SKM-1 treated with dmso at 0.1 percent for 144 hours (cell line): ENCODE measurements around the gene SLMAP.
A peak's percentile ranks its signal among the peaks of the same experiment; 100 is the strongest.

Experiments
- DNase-seq: peaks from one replicate; lab custom pipeline; 2025; ENCODE audit not compliant: unreplicated experiment; lab: John Stamatoyannopoulos, UW

SLMAP gene

DNA sequence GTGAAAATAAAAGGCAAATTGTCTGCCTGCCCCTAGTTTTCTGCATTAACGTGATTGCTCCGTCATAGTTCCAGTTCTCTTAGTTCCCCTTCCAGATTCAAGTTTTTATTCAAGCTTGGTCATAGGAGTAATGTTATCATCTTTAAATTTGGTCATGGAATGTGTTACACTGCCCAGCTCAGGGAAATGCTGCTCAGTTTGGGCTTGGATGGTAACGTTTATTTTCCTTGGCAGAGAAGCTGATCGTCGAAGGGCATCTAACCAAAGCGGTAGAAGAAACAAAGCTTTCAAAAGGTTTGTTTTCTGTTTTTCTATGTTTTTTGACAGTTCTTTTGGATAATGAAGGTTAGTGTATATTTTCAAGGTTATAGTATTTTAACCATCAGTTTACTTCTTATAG is 133.7 kb downstream of the SLMAP start:
- no peak for DNase-seq

GRCh38 chr3:57890874-57891273 is 134.8 kb downstream of the SLMAP start:
- DNase-seq = no peak

GRCh38 chr3:57892423-57892822 is 136.3 kb downstream of the SLMAP start:
- no peak for DNase-seq

- no peak for DNase-seq
Observed at GRCh38 chr3:57893156-57893555, 137.0 kb downstream of the SLMAP start.

- DNase-seq = no peak
Observed at GRCh38 chr3:57893668-57894067, 137.6 kb downstream of the SLMAP start.

- no peak for DNase-seq
Observed at GRCh38 chr3:57896031-57896430, 139.9 kb downstream of the SLMAP start.

GRCh38 chr3:57896691-57897090 is 140.6 kb downstream of the SLMAP start:
- DNase-seq = no peak

DNA sequence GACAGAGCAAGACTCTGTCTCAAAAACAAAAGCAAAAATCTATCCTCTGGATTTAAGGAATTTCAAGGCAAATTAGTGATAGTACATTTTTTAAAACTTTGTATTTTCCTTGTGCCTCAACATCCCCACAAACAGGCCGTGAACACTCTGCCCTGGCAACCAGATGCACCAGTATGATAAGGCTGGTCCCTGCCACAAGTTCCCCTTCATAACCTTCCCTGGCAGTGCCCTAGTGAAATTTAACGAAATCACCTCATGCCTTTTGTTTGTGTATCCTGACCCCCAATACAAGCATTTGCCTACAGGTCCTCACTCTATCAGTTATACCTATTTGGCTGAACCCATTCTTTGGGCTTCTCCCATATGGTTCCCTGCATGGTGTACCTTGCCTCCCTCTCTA is 144.7 kb downstream of the SLMAP start:
- DNase-seq = no peak

DNA sequence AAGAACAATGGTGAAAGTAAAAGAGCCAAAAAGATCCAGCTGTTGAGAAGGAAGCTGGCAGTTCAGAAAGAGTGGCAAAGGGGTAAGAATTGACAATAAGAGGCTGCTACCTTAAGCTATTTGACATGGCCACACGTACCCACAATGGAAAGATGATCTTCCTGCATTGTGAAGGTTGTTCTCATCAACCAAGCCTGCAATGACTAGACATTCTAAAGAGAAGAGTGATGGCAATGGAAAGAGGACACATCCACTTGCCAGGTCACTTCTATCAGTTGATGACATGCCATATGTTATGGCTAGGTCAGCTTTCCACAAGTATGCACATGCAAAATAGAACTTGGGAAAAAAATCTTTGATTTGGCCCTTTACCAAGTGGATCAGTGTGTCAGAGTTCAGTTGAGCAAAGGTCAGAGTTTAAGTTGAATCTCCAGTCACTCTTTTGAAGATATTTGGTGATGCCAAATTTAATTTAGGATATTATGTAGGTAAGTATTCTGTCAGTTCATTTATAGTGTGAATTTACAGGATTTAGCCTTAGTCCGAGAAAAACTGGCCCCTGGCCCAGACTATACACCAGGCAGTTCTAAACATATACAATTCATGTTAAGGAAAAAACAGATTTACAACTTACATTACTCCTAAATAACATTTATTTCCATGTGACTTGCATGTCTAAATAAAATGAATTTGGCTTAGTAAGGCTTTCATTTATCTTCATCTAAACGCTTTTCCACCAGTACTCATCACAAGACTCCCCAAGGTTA is 147.2 kb downstream of the SLMAP start:
- DNase-seq = no peak

DNA sequence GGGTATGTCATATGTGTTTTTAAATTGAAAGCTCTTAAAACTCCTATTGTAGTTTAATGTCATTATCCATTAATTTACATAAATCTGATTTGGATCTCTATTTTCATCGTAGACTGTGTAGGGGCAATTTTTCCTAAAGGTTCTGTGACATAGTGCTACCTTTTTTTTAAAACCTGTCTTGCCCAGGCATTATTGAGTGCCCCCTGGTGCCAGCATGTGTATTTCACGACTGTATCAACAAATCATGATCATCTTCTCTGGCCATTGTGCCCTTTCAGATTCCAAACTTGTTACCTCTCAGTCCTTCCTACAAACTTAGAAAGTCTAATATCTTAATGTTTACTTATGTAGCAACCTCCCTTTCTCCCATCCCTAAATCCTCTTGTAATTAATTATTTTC is 154.9 kb downstream of the SLMAP start:
- DNase-seq = peak; percentile 5

DNA sequence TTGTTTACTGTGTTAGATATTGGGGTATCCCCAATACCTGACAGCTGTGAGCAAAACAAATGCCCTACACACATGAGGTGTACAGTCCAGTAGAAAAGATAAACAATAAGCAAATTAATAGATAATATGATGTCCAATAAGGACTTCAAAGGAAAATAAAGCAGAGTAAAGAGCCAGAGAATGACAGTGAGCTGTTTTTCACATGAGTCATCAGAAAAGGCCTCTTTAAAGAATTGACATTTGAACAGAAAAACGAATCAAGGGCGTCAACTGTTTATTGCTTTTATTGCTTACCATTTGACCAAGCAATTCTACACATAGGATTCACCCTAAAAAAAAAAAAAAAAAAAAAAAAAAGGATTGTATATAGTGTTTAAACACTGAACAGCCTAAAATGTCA is 155.5 kb downstream of the SLMAP start:
- DNase-seq = no peak

DNA sequence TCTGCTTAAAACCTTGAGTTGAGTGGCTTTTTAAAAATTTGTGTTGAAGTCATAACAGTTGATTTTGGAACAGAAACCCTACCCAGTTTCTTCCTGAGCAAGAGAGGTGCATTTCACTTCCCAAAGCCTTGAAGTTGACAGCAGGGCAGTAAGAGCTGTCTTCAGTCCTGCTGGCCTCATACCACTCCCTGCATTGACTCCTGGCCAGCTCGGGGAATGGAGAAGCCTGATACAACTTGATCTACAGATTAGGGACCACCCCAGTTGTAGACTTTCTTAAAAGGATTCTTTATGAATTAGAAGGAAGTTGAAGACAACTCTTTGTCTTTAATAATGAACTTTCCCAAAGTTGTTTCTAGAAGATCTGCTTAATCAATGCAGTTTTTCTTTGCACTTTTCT is 161.5 kb downstream of the SLMAP start:
- no peak for DNase-seq

DNA sequence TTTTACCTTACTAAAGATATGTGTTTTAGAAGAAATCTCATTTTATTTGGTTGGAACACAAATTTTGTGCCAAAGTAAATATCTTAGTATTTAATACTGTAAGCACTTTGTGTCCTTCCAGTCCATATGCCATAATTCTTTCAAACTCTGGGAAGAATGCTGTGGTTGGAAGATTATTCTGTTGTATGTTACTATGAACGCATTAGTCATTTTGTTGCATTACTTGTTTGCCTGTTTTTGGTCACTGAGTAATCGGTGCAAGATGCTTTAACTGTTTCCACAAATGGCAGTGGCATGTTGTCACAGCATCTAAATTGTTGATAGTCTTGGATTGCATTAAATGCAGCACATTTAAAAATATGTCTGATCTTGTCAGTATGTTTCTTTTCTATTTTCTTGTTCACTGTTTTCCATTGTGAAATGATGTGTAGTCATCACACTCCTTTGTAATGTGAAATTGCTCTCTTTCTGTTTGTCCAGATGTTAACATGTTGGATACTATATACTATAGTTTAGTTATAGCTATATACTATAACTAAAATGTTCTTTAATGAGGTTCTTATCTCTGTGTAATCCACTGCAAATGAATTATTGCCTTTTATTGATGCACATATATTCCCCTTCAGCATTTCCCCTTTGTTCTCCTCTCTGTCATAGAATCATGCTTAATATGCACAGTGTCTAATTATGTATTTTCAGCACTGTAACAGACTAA is 162.2 kb downstream of the SLMAP start:
- no peak for DNase-seq

DNA sequence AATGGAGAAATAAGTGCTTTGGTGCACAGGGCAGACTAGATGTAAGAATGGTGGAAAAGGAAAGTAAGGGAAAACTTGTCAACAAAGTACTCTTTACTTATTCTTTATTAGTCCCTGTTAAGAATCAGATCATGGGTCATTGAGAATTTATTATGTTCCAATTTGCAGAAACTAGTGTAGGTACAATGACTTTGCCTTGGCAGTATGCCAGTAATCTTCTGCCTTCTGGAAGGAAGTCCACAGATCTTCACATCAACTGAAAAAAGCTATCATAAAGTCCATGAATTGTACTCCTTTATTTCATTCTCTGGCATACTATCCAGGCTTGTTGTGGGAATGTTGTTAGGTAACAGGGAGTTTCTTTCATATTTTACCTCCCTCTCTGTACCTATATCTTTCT is 163.9 kb downstream of the SLMAP start:
- DNase-seq = no peak

GRCh38 chr3:57923101-57923500 is 167.0 kb downstream of the SLMAP start:
- no peak for DNase-seq

DNA sequence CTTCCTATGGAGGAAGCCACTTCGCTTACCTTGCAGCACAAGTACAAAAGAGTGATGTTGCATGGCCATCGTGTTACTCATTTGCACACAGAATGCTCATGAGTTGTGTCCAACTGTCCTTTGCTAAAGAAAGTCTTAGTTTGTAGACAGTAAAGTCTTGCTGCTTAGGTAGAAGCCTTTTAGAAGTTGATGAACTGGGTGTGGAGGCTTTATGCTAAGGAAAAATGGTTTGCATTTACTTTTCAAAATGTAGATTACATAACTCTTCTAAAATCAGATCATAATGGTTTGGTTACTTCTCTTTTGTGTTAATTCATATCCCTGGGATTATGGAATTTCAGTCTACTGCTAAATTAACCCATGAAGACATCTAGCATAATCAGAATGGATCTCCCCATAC is 167.6 kb downstream of the SLMAP start:
- no peak for DNase-seq

- DNase-seq = no peak
Observed at GRCh38 chr3:57927166-57927565, 171.1 kb downstream of the SLMAP start.

GRCh38 chr3:57927916-57928315 is 171.8 kb downstream of the SLMAP start:
- no peak for DNase-seq

DNA sequence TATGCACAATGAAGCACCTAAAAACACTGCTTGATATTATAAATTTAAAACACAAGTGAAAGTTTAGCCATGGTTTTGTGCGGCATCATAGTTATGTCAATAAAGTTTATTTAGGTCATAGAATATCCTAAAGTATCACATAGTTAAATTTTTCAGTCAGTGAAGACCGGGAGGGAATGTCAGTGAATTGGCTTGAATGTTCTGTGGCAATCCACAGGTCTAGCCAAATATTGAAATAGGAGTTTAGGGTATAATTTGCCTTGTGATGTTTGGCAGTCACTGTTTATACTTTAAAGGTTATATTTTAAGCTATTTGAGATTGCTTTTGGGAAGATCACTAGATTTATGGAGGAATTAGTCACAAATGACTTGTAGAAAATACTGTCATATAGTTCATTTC is 172.4 kb downstream of the SLMAP start:
- no peak for DNase-seq

GRCh38 chr3:57929988-57930387 is 173.9 kb downstream of the SLMAP start:
- no peak for DNase-seq

GRCh38 chr3:57933602-57934001 is 177.5 kb downstream of the SLMAP start:
- DNase-seq = no peak

DNA sequence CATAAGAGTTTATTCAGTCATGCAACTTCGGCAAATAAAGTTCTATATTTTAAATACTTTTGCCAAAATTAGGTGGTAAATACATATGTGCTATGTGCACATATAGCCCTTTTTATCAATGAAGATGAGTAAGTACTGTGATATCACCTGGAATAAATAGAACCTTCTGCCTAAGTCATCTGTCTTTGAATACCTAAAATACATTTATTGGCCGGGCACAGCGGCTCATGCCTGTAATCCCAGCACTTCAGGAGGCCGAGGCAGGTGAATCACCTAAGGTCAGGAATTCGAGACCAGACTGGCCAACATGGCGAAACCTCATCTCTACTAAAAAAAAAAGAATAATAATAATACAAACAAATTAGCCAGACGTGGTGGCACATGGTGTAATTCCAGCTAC is 178.3 kb downstream of the SLMAP start:
- DNase-seq = no peak

- no peak for DNase-seq
Observed at GRCh38 chr3:57935539-57935938, 179.4 kb downstream of the SLMAP start.
